SK-N-SH treated with all-trans-retinoic acid at 6 μM for 48 hours (cell line): Measurements from ENCODE around the gene AHI1.

Experiments
- ARNTL ChIP-seq: fragments of 450-650 bp; formaldehyde crosslinking; IDR thresholded peaks from 2 replicates; pipeline ENCODE4 v1.5.0; 2020; ENCODE audit warnings: low read depth, mild to moderate bottlenecking, moderate library complexity, borderline replicate concordance
- ZNF70 ChIP-seq: fragments of 450-650 bp; formaldehyde crosslinking; IDR thresholded peaks from 2 replicates; pipeline ENCODE4 v1.5.0; 2020; ENCODE audit warnings: mild to moderate bottlenecking, moderate library complexity
- TF ChIP-seq, protein P1 (sequence below): fragments of 250-450 bp; sonication (Bioruptor Pico); IDR thresholded peaks from 2 replicates; pipeline ENCODE4 v1.8.0; 2021; ENCODE audit warnings: low read depth, mild to moderate bottlenecking, moderate library complexity, borderline replicate concordance

DNA sequence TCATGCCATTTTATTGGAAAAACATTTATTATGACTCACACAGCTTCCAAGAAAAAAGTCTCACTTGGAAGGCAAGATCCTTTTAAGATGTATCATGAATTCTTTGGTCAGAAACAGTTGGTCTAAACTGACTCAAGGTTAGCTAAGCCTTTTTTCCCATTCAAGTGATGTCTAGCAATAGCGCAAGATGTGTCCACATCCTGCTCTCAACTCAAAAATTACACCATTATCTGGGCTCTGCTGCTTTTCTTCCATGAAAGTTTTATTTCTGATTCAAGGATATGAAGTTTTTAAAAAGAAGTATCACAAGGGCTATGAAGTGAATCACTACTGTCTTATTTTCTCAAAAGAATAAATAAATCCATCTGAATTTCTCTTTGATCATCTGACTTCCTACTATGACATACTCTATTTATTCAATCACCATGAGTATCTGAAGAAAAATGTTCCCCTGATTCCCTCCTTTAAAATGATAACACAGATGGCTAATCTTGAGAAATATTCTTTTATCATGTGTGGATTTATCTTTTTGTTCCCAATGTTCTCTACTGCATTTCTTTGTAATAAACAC lies 139.2 kb downstream of the AHI1 start:
- TF ChIP-seq ZNF70 (CRISPR knock-in tag), result no peak
- TF ChIP-seq, protein P1, sequence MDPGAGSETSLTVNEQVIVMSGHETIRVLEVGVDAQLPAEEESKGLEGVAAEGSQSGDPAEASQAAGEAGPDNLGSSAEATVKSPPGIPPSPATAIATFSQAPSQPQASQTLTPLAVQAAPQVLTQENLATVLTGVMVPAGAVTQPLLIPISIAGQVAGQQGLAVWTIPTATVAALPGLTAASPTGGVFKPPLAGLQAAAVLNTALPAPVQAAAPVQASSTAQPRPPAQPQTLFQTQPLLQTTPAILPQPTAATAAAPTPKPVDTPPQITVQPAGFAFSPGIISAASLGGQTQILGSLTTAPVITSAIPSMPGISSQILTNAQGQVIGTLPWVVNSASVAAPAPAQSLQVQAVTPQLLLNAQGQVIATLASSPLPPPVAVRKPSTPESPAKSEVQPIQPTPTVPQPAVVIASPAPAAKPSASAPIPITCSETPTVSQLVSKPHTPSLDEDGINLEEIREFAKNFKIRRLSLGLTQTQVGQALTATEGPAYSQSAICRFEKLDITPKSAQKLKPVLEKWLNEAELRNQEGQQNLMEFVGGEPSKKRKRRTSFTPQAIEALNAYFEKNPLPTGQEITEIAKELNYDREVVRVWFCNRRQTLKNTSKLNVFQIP, result no peak
- TF ChIP-seq ARNTL (CRISPR knock-in tag), result no peak
